ENCODE measurements around the gene C15orf61. TPM values are rescaled to one million over a fixed set of nuclear protein-coding genes. Genes with fewer than 3 reads are reported as not detected.

C15orf61 gene
- polyA plus RNA-seq, 1 experiment = 3.2 TPM

GRCh38 chr15:67548862-67549651, 28.1 kb downstream of the C15orf61 start:
- POLR2A ChIA-PET = interaction anchor here (0.7 kb wide), 1 partner anchor 136 kb away, joined by 3 read pairs; no protein-coding TSS in a partner anchor
- TF ChIP-seq CTCF (IDR thresholded peaks at IDR 0.05; ENCODE audit: low read depth, low read length) = no peak
- Histone ChIP-seq H3K27ac (ENCODE audit: low read depth, low read length) (no peak overlapping the region), H3K4me3 (ENCODE audit: low read depth, low read length) (no peak overlapping the region), H3K27me3 (ENCODE audit: control insufficient read depth, insufficient read depth, low read length) (no peaks in the 10 kb centered on the region), H3K9me3 (ENCODE audit: control insufficient read depth, insufficient read depth, low read length) (no peaks in the 10 kb centered on the region)
- CTCF ChIA-PET = interaction anchor here (0.9 to 1.4 kb wide), 2 partner anchors 75 to 287 kb away, joined by 3 to 6 read pairs; no protein-coding TSS in a partner anchor
- no peak for DNase-seq (ENCODE audit: low read depth, low spot score)

GRCh38 chr15:67549736-67550135, 28.8 kb downstream of the C15orf61 start:
- no peaks in the 10 kb centered on the region for H3K9me3 ChIP-seq (ENCODE audit: control insufficient read depth, insufficient read depth, low read length)
- DNase-seq (ENCODE audit: low read depth, low spot score) = no peak
- CTCF ChIA-PET = interaction anchor here (0.9 to 1.4 kb wide), 2 partner anchors 75 to 286 kb away, joined by 3 to 6 read pairs; no protein-coding TSS in a partner anchor

GRCh38 chr15:67550522-67550921, 29.6 kb downstream of the C15orf61 start:
- no peak overlapping the region for H3K4me3 ChIP-seq (ENCODE audit: low read depth, low read length)
- H3K27me3 ChIP-seq (ENCODE audit: control insufficient read depth, insufficient read depth, low read length) = no peaks in the 10 kb centered on the region
- no peak overlapping the region for H3K27ac ChIP-seq (ENCODE audit: low read depth, low read length)
- POLR2A ChIA-PET = no interaction called here
- H3K9me3 ChIP-seq (ENCODE audit: control insufficient read depth, insufficient read depth, low read length) = no peaks in the 10 kb centered on the region
- CTCF ChIA-PET = interaction anchor here (1.4 kb wide), 1 partner anchor 285 kb away, joined by 6 read pairs; no protein-coding TSS in a partner anchor
- no peak for DNase-seq (ENCODE audit: low read depth, low spot score)
- TF ChIP-seq CTCF (IDR thresholded peaks at IDR 0.05; ENCODE audit: low read depth, low read length) = no peak

More at GRCh38 chr15:67549736-67550135, 28.8 kb downstream of the C15orf61 start:
- Histone ChIP-seq H3K4me3 (ENCODE audit: low read depth, low read length) (no peak overlapping the region), H3K27me3 (ENCODE audit: control insufficient read depth, insufficient read depth, low read length) (no peaks in the 10 kb centered on the region), H3K27ac (ENCODE audit: low read depth, low read length) (no peak overlapping the region)
- no peak for TF ChIP-seq CTCF (IDR thresholded peaks at IDR 0.05; ENCODE audit: low read depth, low read length)
- POLR2A ChIA-PET = no interaction called here

GRCh38 chr15:67551207-67551743, 30.3 kb downstream of the C15orf61 start:
- no peaks in the 10 kb centered on the region for H3K27me3 ChIP-seq (ENCODE audit: control insufficient read depth, insufficient read depth, low read length)
- CTCF ChIA-PET = no interaction called here
- TF ChIP-seq CTCF (IDR thresholded peaks at IDR 0.05; ENCODE audit: low read depth, low read length) = no peak
- no peaks in the 10 kb centered on the region for H3K9me3 ChIP-seq (ENCODE audit: control insufficient read depth, insufficient read depth, low read length)
- DNase-seq (ENCODE audit: low read depth, low spot score) = no peak
- POLR2A ChIA-PET = no interaction called here
- no peak overlapping the region for H3K4me3 ChIP-seq (ENCODE audit: low read depth, low read length)
- H3K27ac ChIP-seq (ENCODE audit: low read depth, low read length) = no peak overlapping the region

- CTCF ChIA-PET = no interaction called here
- DNase-seq (ENCODE audit: low read depth, low spot score) = no peak
- POLR2A ChIA-PET = no interaction called here
Measured at GRCh38 chr15:67554580-67554979, 33.6 kb downstream of the C15orf61 start.

More at GRCh38 chr15:67554580-67554979, 33.6 kb downstream of the C15orf61 start:
- Histone ChIP-seq H3K4me3 (ENCODE audit: low read depth, low read length) (no peak overlapping the region), H3K9me3 (ENCODE audit: control insufficient read depth, insufficient read depth, low read length) (no peaks in the 10 kb centered on the region), H3K27me3 (ENCODE audit: control insufficient read depth, insufficient read depth, low read length) (no peaks in the 10 kb centered on the region), H3K27ac (ENCODE audit: low read depth, low read length) (no peak overlapping the region)
- TF ChIP-seq CTCF (IDR thresholded peaks at IDR 0.05; ENCODE audit: low read depth, low read length) = no peak
